ENCODE measurements around the gene SORCS2. TPM values are rescaled to one million over a fixed set of nuclear protein-coding genes. Genes with fewer than 3 reads are reported as not detected.
A peak's percentile ranks its signal among the peaks of the same experiment; 100 is the strongest.

SORCS2 gene
- total and polyA plus RNA-seq, 4 donors, result 2.2 to 7.7 (median 2.5) TPM

GRCh38 chr4:7638984-7639789 is 446.8 kb downstream of the SORCS2 start:
- ATAC-seq (ENCODE audit: insufficient read depth, low FRiP score) (peak; percentile 12), DNase-seq (no peak)
- Histone ChIP-seq H3K27ac (ENCODE audit: low read depth in 1 of 2, low read length in 1 of 2) (no peak overlapping the region), H3K27me3 (ENCODE audit: control insufficient read depth in 3 of 3, insufficient read depth in 3 of 3, low read length in 2 of 3) (peaks cover 0 to 11% (median 0%) of the 10 kb centered on the region in 3 donors), H3K9me3 (ENCODE audit: control insufficient read depth in 4 of 4, insufficient read depth in 3 of 4, low read length in 3 of 4) (peaks cover 0 to 5% (median 0%) of the 10 kb centered on the region in 4 donors), H3K4me1 (ENCODE audit: control insufficient read depth in 5 of 5, insufficient read depth in 5 of 5, low read length in 5 of 5) (no peaks in the 10 kb centered on the region), H3K4me3 (no peak overlapping the region), H3K9ac (ENCODE audit: insufficient read depth in 1 of 2, low read length in 2 of 2) (no peak overlapping the region), H3K36me3 (ENCODE audit: control insufficient read depth in 4 of 4, insufficient read depth in 4 of 4, low read length in 4 of 4) (no peaks in the 10 kb centered on the region)
- WGBS, 2 donors, result 61 to 77% methylated on average over 7 of the region's 7 CpGs
- TF ChIP-seq CTCF (IDR thresholded peaks at IDR 0.05; ENCODE audit: control extremely low read depth, extremely low read depth), result no peak

- Histone ChIP-seq H3K27me3 (ENCODE audit: control insufficient read depth in 3 of 3, insufficient read depth in 3 of 3, low read length in 2 of 3) (peaks cover 0 to 11% (median 0%) of the 10 kb centered on the region in 3 donors), H3K36me3 (ENCODE audit: control insufficient read depth in 4 of 4, insufficient read depth in 4 of 4, low read length in 4 of 4) (no peaks in the 10 kb centered on the region), H3K9me3 (ENCODE audit: control insufficient read depth in 4 of 4, insufficient read depth in 3 of 4, low read length in 3 of 4) (peaks cover 0 to 10% (median 0%) of the 10 kb centered on the region in 4 donors), H3K4me3 (no peak overlapping the region), H3K27ac (ENCODE audit: low read depth in 1 of 2, low read length in 1 of 2) (no peak overlapping the region), H3K9ac (ENCODE audit: insufficient read depth in 1 of 2, low read length in 2 of 2) (no peak overlapping the region), H3K4me1 (ENCODE audit: control insufficient read depth in 5 of 5, insufficient read depth in 5 of 5, low read length in 5 of 5) (no peaks in the 10 kb centered on the region)
- ATAC-seq (ENCODE audit: insufficient read depth, low FRiP score) (no peak), DNase-seq (no peak)
- no peak for TF ChIP-seq CTCF (IDR thresholded peaks at IDR 0.05; ENCODE audit: control extremely low read depth, extremely low read depth)
- 82 to 89% methylated on average over 6 of the region's 6 CpGs for WGBS, 2 donors
Measured at GRCh38 chr4:7640136-7640535, 447.8 kb downstream of the SORCS2 start.

- Histone ChIP-seq H3K9ac (ENCODE audit: insufficient read depth in 1 of 2, low read length in 2 of 2) (no peak overlapping the region), H3K27me3 (ENCODE audit: control insufficient read depth in 3 of 3, insufficient read depth in 3 of 3, low read length in 2 of 3) (peaks cover 0 to 6% (median 0%) of the 10 kb centered on the region in 3 donors), H3K4me1 (ENCODE audit: control insufficient read depth in 5 of 5, insufficient read depth in 5 of 5, low read length in 5 of 5) (no peaks in the 10 kb centered on the region), H3K36me3 (ENCODE audit: control insufficient read depth in 4 of 4, insufficient read depth in 4 of 4, low read length in 4 of 4) (no peaks in the 10 kb centered on the region), H3K27ac (ENCODE audit: low read depth in 1 of 2, low read length in 1 of 2) (no peak overlapping the region), H3K4me3 (no peak overlapping the region), H3K9me3 (ENCODE audit: control insufficient read depth in 4 of 4, insufficient read depth in 3 of 4, low read length in 3 of 4) (peaks cover 0 to 12% (median 0%) of the 10 kb centered on the region in 4 donors)
- no peak for TF ChIP-seq CTCF (IDR thresholded peaks at IDR 0.05; ENCODE audit: control extremely low read depth, extremely low read depth)
- no peak for DNase-seq
- no peak for ATAC-seq (ENCODE audit: insufficient read depth, low FRiP score)
Measured at GRCh38 chr4:7641712-7642111, 449.4 kb downstream of the SORCS2 start.
